Choroid plexus epithelial cell (primary cell): Measurements from ENCODE around the gene BICRA.
"Not testable (repeated sequence)": the region's sequence is repeated elsewhere in the genome, so short reads cannot be mapped to it uniquely, and the experiment has no call there.

ENCODE experiments used
- DNase-seq: peaks from one replicate; pipeline ENCODE4 v3.0.0-alpha.2; 2010; ENCODE audit warnings: low read depth
- H3K4me3 ChIP-seq: 2 replicates; pipeline ENCODE4 v1.5.1; 2011; ENCODE audit warnings: low read depth, mild to moderate bottlenecking, control low read depth, low read length, moderate library complexity
- TF ChIP-seq, protein P1 (sequence below): conservative IDR thresholded peaks from 2 replicates; pipeline ENCODE4 v1.5.1; 2011; ENCODE audit warnings: low read depth, mild to moderate bottlenecking, control low read depth, inconsistent platforms, low read length, moderate library complexity

Gene BICRA

GRCh38 chr19:47663911-47664771 is 55.2 kb downstream of the BICRA start:
- TF ChIP-seq, protein P1, sequence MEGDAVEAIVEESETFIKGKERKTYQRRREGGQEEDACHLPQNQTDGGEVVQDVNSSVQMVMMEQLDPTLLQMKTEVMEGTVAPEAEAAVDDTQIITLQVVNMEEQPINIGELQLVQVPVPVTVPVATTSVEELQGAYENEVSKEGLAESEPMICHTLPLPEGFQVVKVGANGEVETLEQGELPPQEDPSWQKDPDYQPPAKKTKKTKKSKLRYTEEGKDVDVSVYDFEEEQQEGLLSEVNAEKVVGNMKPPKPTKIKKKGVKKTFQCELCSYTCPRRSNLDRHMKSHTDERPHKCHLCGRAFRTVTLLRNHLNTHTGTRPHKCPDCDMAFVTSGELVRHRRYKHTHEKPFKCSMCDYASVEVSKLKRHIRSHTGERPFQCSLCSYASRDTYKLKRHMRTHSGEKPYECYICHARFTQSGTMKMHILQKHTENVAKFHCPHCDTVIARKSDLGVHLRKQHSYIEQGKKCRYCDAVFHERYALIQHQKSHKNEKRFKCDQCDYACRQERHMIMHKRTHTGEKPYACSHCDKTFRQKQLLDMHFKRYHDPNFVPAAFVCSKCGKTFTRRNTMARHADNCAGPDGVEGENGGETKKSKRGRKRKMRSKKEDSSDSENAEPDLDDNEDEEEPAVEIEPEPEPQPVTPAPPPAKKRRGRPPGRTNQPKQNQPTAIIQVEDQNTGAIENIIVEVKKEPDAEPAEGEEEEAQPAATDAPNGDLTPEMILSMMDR, result no peak
- DNase-seq, result peak; percentile 100
- peak overlapping the region; percentile 16 for H3K4me3 ChIP-seq

GRCh38 chr19:47668556-47668955 is 59.6 kb downstream of the BICRA start:
- DNase-seq, H3K4me3 ChIP-seq: not testable (repeated sequence)

- no peak overlapping the region for H3K4me3 ChIP-seq
- no peak for DNase-seq
- TF ChIP-seq, protein P1, result no peak
Observed at GRCh38 chr19:47670736-47671135, 61.8 kb downstream of the BICRA start.

GRCh38 chr19:47671499-47671898 is 62.6 kb downstream of the BICRA start:
- TF ChIP-seq, protein P1, result no peak
- H3K4me3 ChIP-seq, result no peak overlapping the region
- DNase-seq, result no peak

DNA sequence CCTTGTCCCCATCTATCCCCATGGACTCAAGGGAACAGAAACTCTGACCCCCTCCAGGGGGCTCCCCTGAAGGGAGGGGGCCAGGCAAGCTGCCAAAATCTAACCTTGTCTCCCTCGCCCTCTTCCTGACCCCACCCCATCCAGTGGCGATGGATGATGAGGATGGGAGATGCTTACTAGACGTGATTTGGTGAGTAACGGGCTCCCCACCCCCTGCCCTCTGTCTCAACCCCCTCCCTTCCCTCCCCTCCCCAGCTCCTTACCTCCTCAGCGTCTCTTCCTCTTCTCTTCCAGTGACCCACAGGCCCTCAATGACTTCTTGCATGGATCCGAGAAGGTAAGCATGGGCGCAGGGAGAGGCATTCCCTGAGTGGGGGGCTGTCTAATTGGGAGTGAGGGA is 64.5 kb downstream of the BICRA start:
- no peak for DNase-seq
- TF ChIP-seq, protein P1, result no peak
- H3K4me3 ChIP-seq, result no peak overlapping the region

DNA sequence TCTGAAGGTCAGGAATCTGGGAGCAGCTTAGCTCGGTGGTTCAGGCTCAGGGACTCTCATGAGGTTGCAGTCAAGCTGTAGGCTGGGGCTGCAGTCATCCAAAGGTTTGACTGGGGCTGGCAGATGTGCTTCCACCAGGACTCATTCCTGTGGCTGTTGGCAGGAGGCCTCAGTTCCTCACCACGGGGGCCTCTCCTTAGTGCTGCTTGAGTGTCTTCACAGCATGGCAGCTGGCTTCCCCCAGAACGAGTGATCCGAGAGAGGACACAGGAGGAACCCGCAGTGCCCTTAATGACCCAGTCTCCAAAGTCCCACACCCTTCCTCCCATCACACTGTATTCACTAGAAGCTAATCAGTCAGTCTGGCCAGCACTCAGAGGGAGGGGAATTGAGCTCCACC is 65.6 kb downstream of the BICRA start:
- no peak for DNase-seq
- H3K4me3 ChIP-seq, result no peak overlapping the region
- TF ChIP-seq, protein P1, result no peak

DNA sequence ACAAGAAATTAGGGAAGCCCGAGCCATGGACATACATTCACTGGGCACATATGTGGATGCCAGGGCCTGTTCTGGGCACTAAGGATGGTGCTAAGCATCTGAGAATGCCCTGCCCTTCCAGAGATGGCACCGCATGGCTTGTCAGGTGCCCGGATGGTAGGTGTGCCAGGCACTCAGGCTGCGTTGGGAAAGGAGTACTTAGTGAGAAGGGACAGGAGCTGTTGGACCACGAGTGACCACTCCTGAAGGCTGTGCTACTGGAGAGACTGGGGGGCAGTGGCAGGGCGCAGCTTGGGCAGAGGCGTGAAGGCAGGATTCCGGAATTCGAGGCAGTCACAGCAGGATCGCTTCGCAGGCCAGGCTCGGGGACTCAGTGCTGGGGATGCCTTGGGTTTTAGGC is 66.3 kb downstream of the BICRA start:
- DNase-seq, result no peak
- TF ChIP-seq, protein P1, result no peak
- no peak overlapping the region for H3K4me3 ChIP-seq
